ENCODE data around the gene ABRACL. TPM values are rescaled to one million over a fixed set of nuclear protein-coding genes. Genes with fewer than 3 reads are reported as not detected.
"Not testable (repeated sequence)": the region's sequence is repeated elsewhere in the genome, so short reads cannot be mapped to it uniquely, and the experiment has no call there.

Gene ABRACL
- total RNA-seq, 1 donor from 2014 or later = 158 TPM

- intact Hi-C loops (cut with micrococcal nuclease) = no loop called here
These were observed 17.9 kb upstream of the ABRACL start for GRCh38 chr6:139010674-139011073.

DNA sequence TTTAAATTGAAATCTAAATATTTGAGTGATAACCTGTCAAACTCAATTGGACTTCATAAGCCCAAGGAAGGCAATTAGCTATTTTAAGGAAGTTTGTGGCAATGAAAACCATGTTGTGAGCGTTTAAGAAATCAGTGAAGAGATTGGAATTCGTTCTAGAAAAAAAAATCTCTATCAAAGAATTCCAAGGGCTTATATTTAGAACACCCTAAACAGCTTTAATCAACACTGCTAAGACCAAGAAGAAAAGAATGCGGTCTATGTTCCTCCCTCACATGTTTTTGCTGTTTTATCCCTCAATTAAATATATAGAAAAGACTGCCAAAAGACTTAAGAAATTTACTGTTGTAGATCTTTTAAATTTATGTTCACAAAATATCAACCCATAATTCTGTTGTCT, 16.6 kb upstream of the ABRACL start:
- intact Hi-C loops (cut with micrococcal nuclease) = no loop called here

DNA sequence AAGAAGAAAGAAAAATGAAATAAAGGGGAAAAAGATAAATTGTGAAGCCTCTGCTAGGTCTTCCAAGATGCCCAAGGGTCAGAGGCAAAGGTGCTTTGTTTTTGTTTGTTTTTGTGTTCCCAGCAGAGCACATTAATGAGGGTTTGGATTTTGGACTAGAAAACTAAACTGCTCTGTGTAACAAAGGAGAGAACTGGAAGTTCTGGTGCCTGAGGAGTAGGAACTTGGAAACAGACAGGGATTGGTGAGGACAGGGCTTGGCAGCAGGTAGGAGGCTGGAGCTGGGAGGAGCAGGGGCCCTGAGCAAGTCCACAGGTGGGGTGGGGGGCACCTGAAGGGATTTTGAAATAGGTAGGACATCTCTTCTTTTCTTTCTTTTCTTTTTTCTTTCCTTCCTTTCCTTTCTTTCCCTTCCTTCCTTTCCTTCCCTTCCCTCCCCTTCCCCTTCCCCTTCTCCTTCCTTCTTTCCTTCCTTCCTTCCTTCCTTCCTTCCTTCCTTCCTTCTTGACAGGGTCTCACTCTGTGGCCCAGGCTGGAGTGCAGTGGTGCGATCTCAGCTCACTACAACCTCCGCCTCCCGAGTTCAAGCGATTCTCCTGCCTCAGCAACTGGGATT, 15.3 kb upstream of the ABRACL start:
- intact Hi-C loops (cut with micrococcal nuclease) = no loop called here

GRCh38 chr6:139014945-139015344, 13.6 kb upstream of the ABRACL start:
- intact Hi-C loops (cut with micrococcal nuclease) = no loop called here

- intact Hi-C loops (cut with micrococcal nuclease) = no loop called here
These were observed 12.0 kb upstream of the ABRACL start for GRCh38 chr6:139016337-139017213.

GRCh38 chr6:139017227-139017626, 11.3 kb upstream of the ABRACL start:
- intact Hi-C loops (cut with micrococcal nuclease) = no loop called here

GRCh38 chr6:139019722-139020121, 8.8 kb upstream of the ABRACL start:
- intact Hi-C loops (cut with micrococcal nuclease) = no loop called here

- intact Hi-C loops (cut with micrococcal nuclease) = no loop called here
These were observed 7.9 kb upstream of the ABRACL start for GRCh38 chr6:139020689-139021088.

DNA sequence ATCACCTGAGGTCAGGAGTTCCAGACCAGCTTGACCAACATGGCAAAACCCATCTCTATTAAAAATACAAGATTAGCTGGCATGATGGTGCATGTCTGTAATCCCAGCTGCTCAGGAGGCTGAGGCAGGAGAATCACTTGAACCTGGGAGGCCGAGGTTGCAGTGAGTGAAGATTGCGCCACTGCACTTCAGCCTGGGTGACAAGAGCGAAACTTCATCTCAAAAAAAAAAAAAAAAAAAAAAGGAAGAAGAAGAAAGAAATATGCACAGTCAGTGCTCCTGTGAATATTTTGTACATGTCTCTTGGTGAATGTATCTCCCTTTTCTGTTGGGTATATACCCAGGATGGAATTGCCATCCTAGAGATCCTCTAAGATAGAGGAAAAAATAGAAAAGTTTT, 3.1 kb upstream of the ABRACL start:
- intact Hi-C loops (cut with micrococcal nuclease) = not testable (repeated sequence)

GRCh38 chr6:139027620-139028182, 844 bp upstream of the ABRACL start:
- intact Hi-C loops (cut with micrococcal nuclease) = loop anchor here (1.0 to 2.0 kb wide), 10 partner anchors 39 to 348 kb away; partner anchors contain the start of genes CCDC28A, HECA, REPS1 and TXLNB

GRCh38 chr6:139028215-139028657, 309 bp upstream of the ABRACL start:
- intact Hi-C loops (cut with micrococcal nuclease) = loop anchor here (1.0 to 2.0 kb wide), 10 partner anchors 40 to 347 kb away; partner anchors contain the start of genes CCDC28A, HECA, REPS1 and TXLNB

GRCh38 chr6:139029470-139030227, 1.1 kb downstream of the ABRACL start:
- intact Hi-C loops (cut with micrococcal nuclease) = loop anchor here (2.0 kb wide), 3 partner anchors 83 to 261 kb away; partner anchors contain the start of gene TXLNB

- intact Hi-C loops (cut with micrococcal nuclease) = no loop called here
These were observed 1.9 kb downstream of the ABRACL start for GRCh38 chr6:139030228-139030963.

GRCh38 chr6:139037490-139037889, 8.9 kb downstream of the ABRACL start:
- intact Hi-C loops (cut with micrococcal nuclease) = no loop called here

DNA sequence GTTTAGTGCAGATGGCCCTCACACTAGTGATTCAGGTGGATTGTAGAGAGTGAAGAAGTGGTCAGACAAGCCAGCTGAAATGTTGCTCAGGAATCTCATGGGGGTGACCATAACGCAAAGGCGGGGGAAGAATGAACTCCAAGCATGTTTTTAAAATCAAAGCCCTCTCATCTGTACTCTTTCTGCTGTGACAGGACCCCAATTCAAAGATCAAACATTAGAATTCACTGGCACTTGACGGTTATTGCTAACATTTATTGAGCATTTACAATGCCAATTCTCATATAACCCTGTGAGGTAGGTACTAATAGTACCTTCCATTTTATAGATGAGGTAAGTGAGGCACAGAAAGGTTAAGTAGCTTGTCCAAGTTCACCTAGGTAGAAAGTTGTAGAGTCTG, 15.7 kb downstream of the ABRACL start:
- intact Hi-C loops (cut with micrococcal nuclease) = no loop called here

DNA sequence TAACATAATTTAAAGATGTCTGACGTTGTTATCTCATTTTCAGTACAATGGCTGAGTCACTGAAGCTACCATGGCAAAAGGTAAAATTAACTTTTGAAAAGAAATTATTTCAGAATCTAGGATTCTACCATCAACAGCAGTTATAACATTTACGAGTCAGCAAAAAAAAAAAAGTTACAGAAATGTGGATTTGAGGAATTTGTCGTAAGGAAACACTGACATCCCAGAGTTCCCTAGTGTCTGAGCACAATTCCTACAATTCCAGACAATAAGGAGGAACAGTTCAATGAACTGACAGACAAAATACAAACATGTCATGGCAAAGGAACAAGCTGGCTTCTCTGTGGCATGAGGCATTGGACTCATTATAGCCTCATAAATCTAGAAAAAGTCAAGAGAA, 19.1 kb downstream of the ABRACL start:
- intact Hi-C loops (cut with micrococcal nuclease) = no loop called here

DNA sequence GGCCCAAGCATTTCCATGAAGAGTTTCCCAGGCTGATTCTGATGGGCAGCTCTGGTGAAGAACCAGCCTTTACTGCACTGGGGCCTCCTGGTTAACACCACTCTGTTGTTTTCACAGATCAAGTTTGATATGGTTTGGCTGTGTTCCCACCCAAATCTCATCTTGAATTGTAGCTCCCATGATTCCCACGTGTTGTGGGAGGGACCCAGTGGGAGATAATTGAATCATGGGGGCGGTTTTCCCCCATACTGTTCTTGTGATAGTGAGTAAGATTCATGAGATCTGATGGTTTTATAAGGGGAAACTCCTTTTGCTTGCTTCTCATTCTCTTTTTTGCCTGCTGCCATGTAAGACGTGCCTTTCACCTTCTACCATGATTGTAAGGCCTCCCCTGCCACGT, 20.4 kb downstream of the ABRACL start:
- intact Hi-C loops (cut with micrococcal nuclease) = not testable (repeated sequence)

DNA sequence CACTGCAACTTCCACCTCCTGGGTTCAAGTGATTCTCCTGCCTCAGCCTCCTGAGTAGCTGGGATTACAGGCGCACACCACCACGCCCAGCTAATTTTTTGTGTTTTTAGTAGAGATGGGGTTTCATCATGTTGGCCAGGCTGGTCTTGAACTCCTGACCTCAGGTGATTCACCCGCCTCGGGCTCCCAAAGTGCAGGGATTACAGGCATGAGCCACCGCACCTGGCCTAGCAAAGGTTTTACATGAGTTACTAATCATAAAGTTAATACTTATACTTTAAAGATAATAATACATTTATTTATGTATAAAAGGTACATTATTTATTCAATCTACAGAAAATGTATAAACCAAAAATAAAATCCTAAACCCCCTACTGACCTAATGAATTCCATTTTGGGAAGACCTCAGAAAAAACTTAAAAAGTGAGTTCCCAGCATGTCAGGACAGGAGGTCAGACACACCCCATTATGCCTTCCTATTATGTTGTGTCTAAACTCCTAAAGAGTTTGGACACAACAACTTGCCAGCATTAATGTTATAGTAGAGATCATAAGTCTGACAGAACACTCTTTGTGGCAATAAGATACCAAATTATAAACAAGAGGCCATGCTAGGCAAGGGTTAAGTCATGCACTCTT, 21.7 kb downstream of the ABRACL start:
- intact Hi-C loops (cut with micrococcal nuclease) = not testable (repeated sequence)

- intact Hi-C loops (cut with micrococcal nuclease) = no loop called here
These were observed 22.3 kb downstream of the ABRACL start for GRCh38 chr6:139050770-139051313.

All from T-helper 2 cell treated with Interferon-gamma antibody and Interleukin-4, amounts not matched to agents 100 ng/mL and 5 ng/mL, for 36 hours (primary cell).